Esophagus squamous epithelium (tissue), 4 donors: ENCODE measurements around the gene JARID2.

Experiments used
- CTCF ChIP-seq, 6 experiments: fragments of 450-650 bp in 4 of 6; fragments of 200-600 bp in 2 of 6; sonication (generic) in 2 of 6; IDR thresholded peaks; one replicate each; pipeline ENCODE4 v1.5.1; 2016 to 2019; ENCODE audit warnings: antibody characterized with exemption in 6 of 6, mild to moderate bottlenecking in 4 of 6, moderate library complexity in 4 of 6
- POLR2A ChIP-seq, 4 donors: fragments of 450-650 bp; IDR thresholded peaks; one replicate each; pipeline ENCODE4 v1.6.1; 2017; ENCODE audit warnings: antibody characterized with exemption in 4 of 4, mild to moderate bottlenecking in 4 of 4, moderate library complexity in 3 of 4

GRCh38 chr6:15274692-15275387 is 29.0 kb downstream of the JARID2 start:
- TF ChIP-seq CTCF (IDR thresholded peaks at IDR 0.05), result peak in 1 of 6 experiments; percentile 4
- TF ChIP-seq POLR2A (IDR thresholded peaks at IDR 0.05), result no peak
